Calu3 (cell line): Measurements from ENCODE around the gene MYO9A. TPM values are rescaled to one million over a fixed set of nuclear protein-coding genes. Genes with fewer than 3 reads are reported as not detected.
A peak's percentile ranks its signal among the peaks of the same experiment; 100 is the strongest.
"Not testable (repeated sequence)": the region's sequence is repeated elsewhere in the genome, so short reads cannot be mapped to it uniquely, and the experiment has no call there.

Experiments used
- BruUV-seq: library from RNA; stranded (reverse); fragments of 400-500 nt; replicated peaks from 2 replicates; lab custom pipeline; 2021; lab: Mats Ljungman, UMichigan
- CTCF ChIA-PET: fragments of 300-600 bp; sonication (Branson Sonifier 250); formaldehyde crosslinking; loops from one replicate; lab custom pipeline; 2022; ENCODE audit warnings: antibody characterized with exemption; lab: Charles Lee
- DNase-seq: peaks from one replicate; pipeline ENCODE4 v3.0.0; 2022
- H3K27ac Mint-ChIP-seq: one replicate; pipeline ENCODE4 v1.8.0; 2022; ENCODE audit warnings: mixed read lengths; ENCODE audit not compliant: unreplicated experiment
- H3K27me3 Mint-ChIP-seq: one replicate; pipeline ENCODE4 v1.8.0; 2022; ENCODE audit warnings: mixed read lengths; ENCODE audit not compliant: unreplicated experiment
- H3K36me3 Mint-ChIP-seq: one replicate; pipeline ENCODE4 v1.8.0; 2022; ENCODE audit warnings: mild to moderate bottlenecking, moderate library complexity, mixed read lengths; ENCODE audit not compliant: insufficient read depth, unreplicated experiment
- H3K4me1 Mint-ChIP-seq: one replicate; pipeline ENCODE4 v1.8.0; 2022; ENCODE audit warnings: mild to moderate bottlenecking, low read depth, mixed read lengths; ENCODE audit not compliant: unreplicated experiment
- H3K4me3 Mint-ChIP-seq: one replicate; pipeline ENCODE4 v1.8.0; 2022; ENCODE audit warnings: mild to moderate bottlenecking, low read depth, moderate library complexity, mixed read lengths; ENCODE audit not compliant: unreplicated experiment
- H3K9me3 Mint-ChIP-seq: one replicate; pipeline ENCODE4 v1.8.0; 2022; ENCODE audit warnings: low read depth, mixed read lengths; ENCODE audit not compliant: unreplicated experiment
- intact Hi-C: fragments of 100-400 bp; cut with micrococcal nuclease; formaldehyde crosslinking; loops from one replicate; pipeline ENCODE4 v1.10.0; 2022; ENCODE audit not compliant: unreplicated experiment
- total RNA-seq: library from RNA; stranded (reverse); gene quantifications from 2 replicates; pipeline ENCODE4 v1.2.3, GENCODE V29; 2022
- TF ChIP-seq, protein P1 (sequence below): fragments of 200-600 bp; IDR thresholded peaks from one replicate; pipeline ENCODE4 v1.8.0; 2022; ENCODE audit warnings: antibody characterized with exemption; ENCODE audit not compliant: unreplicated experiment

Gene MYO9A
- total RNA-seq, 1 experiment from 2014 or later = 32.8 TPM

DNA sequence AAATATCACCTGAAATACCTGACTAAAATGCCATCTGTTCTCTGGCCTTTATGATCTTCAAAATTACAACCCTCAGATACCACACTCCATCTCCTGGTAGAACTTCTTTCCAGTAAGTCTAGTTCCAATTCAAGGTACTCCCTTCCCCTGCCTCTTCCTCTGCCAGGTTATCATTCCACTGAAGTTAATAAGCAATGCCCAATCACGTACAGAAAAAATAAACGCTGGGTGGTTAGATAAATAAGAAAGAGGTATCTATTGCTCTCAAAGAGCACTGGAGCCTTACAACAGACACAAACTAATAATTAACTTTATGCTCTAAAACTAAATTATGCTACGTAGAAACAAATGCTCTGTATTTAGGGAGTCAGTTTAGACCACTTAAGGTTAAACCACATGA is 112.5 kb downstream of the MYO9A start:
- H3K36me3 Mint-ChIP-seq = peaks cover 10% of the 10 kb centered on the region
- H3K9me3 Mint-ChIP-seq = no peaks in the 10 kb centered on the region
- no peak overlapping the region for H3K4me3 Mint-ChIP-seq
- no peak for DNase-seq
- TF ChIP-seq, protein P1, sequence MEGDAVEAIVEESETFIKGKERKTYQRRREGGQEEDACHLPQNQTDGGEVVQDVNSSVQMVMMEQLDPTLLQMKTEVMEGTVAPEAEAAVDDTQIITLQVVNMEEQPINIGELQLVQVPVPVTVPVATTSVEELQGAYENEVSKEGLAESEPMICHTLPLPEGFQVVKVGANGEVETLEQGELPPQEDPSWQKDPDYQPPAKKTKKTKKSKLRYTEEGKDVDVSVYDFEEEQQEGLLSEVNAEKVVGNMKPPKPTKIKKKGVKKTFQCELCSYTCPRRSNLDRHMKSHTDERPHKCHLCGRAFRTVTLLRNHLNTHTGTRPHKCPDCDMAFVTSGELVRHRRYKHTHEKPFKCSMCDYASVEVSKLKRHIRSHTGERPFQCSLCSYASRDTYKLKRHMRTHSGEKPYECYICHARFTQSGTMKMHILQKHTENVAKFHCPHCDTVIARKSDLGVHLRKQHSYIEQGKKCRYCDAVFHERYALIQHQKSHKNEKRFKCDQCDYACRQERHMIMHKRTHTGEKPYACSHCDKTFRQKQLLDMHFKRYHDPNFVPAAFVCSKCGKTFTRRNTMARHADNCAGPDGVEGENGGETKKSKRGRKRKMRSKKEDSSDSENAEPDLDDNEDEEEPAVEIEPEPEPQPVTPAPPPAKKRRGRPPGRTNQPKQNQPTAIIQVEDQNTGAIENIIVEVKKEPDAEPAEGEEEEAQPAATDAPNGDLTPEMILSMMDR = no peak
- CTCF ChIA-PET = no interaction called here
- no TSS peak for BruUV-seq
- H3K27ac Mint-ChIP-seq = no peak overlapping the region
- H3K4me1 Mint-ChIP-seq = peaks cover 11% of the 10 kb centered on the region
- intact Hi-C loops = no loop called here
- H3K27me3 Mint-ChIP-seq = no peaks in the 10 kb centered on the region

GRCh38 chr15:71999807-72000206 is 118.1 kb downstream of the MYO9A start:
- H3K36me3 Mint-ChIP-seq = no peaks in the 10 kb centered on the region

DNA sequence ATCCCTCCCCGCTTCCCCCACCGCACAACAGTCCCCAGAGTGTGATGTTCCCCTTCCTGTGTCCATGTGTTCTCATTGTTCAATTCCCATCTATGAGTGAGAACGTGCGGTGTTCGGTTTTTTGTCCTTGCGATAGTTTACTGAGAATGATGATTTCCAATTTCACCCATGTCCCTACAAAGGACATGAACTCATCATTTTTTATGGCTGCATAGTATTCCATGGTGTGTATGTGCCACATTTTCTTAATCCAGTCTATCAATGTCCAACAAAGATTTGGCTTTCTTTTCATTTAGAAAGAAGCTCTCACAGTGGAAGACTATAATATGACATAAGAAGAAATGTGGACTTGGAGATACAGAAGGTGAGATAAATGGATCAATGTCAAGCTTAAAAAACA is 119.2 kb downstream of the MYO9A start:
- H3K9me3 Mint-ChIP-seq, H3K36me3 Mint-ChIP-seq, intact Hi-C loops, H3K27ac Mint-ChIP-seq, H3K27me3 Mint-ChIP-seq, BruUV-seq, H3K4me3 Mint-ChIP-seq, H3K4me1 Mint-ChIP-seq, DNase-seq, CTCF ChIA-PET: not testable (repeated sequence)

More at GRCh38 chr15:71999807-72000206, 118.1 kb downstream of the MYO9A start:
- H3K9me3 Mint-ChIP-seq = no peaks in the 10 kb centered on the region
- DNase-seq = no peak
- no peak overlapping the region for H3K27ac Mint-ChIP-seq
- no peaks in the 10 kb centered on the region for H3K4me1 Mint-ChIP-seq
- intact Hi-C loops = no loop called here
- BruUV-seq = no TSS peak
- H3K4me3 Mint-ChIP-seq = no peak overlapping the region
- no peaks in the 10 kb centered on the region for H3K27me3 Mint-ChIP-seq
- TF ChIP-seq, protein P1 = no peak
- CTCF ChIA-PET = no interaction called here

- intact Hi-C loops = no loop called here
- no peaks in the 10 kb centered on the region for H3K36me3 Mint-ChIP-seq
- BruUV-seq = no TSS peak
- TF ChIP-seq, protein P1 = no peak
- H3K27ac Mint-ChIP-seq = no peak overlapping the region
- no peak overlapping the region for H3K4me3 Mint-ChIP-seq
- H3K9me3 Mint-ChIP-seq = no peaks in the 10 kb centered on the region
- no peaks in the 10 kb centered on the region for H3K27me3 Mint-ChIP-seq
- H3K4me1 Mint-ChIP-seq = no peaks in the 10 kb centered on the region
- DNase-seq = no peak
- CTCF ChIA-PET = interaction anchor here (0.6 kb wide), 1 partner anchor 16 kb away, joined by 3 read pairs; no protein-coding TSS in a partner anchor
Measured at GRCh38 chr15:71997691-71998090, 120.3 kb downstream of the MYO9A start.

DNA sequence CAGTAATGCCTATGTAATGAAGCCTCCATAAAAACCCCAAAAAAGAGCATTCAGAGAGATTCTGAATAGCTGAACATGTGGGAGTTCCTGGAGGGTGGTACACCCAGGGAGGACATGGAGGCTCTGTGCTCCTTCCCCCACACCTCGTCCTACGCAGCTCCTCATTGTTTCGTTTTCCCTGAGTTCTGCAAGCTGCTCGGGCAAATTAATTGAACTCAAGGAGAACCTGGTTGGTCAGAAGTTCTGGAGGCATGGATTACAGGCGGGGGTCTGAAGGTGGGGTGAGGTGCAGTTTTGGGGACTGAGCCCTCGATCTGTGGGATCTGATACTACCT is 142.2 kb downstream of the MYO9A start:
- Mint-ChIP-seq H3K4me3 (peak overlapping the region; percentile 64), H3K36me3 (peaks cover 13% of the 10 kb centered on the region), H3K27me3 (no peaks in the 10 kb centered on the region), H3K9me3 (no peaks in the 10 kb centered on the region), H3K27ac (peak overlapping the region; percentile 98), H3K4me1 (peaks cover 42% of the 10 kb centered on the region)
- CTCF ChIA-PET = interaction anchor here (0.9 kb wide), 1 partner anchor 143 kb away, joined by 3 read pairs; the partner anchor contains the start of gene SENP8
- BruUV-seq = no TSS peak
- no peak for DNase-seq
- TF ChIP-seq, protein P1 = no peak
- intact Hi-C loops = loop anchor here (5.0 to 10.0 kb wide), 2 partner anchors 142 to 179 kb away; partner anchors contain the start of genes MYO9A and SENP8
